GM18502 (cell line): Measurements from ENCODE around the gene PEX14.

Experiments used
- ATAC-seq: cut with Tn5 transposase; IDR thresholded peaks from one replicate; pipeline ENCODE4 v1.9.1; 2021; ENCODE audit warnings: mild to moderate bottlenecking; ENCODE audit not compliant: unreplicated experiment, poor library complexity

PEX14 gene

DNA sequence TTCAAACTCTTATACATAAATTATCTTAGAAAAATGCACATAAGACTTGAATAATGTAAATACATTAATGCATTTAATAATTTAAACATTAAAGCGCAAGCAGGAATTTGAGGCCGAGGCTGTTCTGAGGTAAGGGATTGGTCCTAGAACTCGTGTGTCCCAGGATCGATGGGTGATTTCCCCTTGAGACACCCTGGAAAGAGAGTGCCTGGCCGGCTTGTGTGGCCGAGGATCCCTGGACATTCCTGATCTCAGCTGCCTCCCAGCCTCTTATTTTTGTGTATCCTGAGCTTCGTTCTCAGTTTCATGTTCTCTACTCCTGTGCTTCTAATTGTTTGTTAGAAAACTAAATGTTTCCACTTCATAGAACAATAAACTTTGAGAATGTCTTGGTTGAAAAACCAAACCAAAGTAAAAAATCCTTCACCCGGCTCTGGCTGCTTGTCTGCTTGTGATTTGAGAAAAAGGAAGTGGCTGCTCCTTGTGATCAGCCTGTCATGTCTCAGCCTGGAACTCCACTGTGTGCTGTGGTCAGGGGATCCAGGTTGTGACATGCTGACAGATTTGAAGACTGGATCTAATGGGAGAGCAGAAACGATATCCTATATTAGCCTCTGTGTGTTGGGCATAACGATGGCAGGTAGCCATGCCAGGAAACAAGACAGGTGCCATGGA lies 40.7 kb downstream of the PEX14 start:
- no peak for ATAC-seq

DNA sequence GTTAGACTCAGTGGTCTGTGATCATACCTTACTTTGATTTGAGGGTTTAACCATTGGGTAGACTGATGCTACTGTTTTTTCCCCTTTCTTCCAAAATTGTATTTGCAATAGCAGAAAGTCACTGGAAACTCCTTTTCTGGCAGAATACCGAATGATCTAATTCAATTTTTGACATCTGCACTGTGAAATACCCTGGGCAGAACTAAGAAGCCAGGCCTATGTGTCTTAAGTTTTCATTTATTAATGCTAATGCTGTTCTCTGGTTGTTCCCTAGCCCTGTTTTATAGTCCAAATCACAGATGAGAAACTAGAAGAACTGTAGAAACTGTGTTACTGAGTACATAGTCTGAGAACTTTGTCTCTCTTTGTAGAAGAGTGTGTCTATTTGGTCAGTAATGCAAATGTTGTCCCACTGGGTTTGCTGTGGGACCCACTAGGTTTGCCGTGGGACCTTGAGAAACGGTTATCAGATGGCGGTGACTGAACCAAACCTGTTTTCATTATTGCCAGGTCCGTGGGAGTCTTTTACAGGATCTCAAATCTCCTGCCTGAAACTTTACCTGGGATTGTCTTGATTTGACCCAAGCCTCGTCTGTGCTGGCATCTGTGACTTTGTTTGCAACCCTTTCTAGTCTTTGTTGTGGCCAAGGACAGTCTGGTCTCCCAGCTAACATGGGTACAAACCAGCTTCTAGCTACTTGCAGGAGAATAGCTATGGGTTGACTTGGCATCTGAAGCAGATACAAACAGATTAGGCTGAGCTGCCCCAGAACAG lies 41.4 kb downstream of the PEX14 start:
- no peak for ATAC-seq

DNA sequence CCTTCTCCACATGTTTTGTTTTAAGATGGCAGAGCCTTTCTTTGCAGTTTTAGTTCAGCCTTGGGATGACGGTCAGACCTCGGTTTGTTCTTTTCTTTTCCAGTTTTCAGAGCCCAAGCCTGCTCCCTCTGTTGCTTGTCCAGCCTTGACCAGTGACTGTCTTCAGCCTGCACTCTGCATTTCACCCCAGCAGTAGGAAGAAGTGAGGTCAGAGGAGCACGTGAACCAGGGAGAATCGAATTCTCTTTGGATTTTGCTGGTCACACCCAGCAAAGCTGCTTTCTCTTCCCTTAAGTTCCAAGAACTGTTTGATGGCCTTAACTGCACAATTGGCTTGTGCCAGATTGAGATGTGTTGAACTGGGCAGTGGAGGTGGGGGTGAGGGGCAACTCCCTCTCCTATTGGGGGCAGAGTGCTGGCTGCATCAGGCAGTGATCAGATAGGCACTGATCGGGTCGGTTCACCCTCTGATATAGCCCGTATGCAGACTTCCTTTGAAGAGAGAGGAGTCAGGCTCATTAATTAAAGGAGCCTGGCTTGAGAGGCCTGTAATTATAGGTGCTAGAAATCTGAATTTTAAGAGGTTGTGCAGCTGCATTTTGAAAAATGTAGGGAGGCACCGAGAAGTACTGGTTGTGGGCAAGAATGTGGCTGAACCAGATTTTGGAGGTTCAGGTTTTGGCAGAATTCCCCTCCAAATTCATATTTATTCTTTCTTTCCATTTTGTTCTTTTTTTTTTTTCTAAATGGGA lies 42.4 kb downstream of the PEX14 start:
- no peak for ATAC-seq

DNA sequence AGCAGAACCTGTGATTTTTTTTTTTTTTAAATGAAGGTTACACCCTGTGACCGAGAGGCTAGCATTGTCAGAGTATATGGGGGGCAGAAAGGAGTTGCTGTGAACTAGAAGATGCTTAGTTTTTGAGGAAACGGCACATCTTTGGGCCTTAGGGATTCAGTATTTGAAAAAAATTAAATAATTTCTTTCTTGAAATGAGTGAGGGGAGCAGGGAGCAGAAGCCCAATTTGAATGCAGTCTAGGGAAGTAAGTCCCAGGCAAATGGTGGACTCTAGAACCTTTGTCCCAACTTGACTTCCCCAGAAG lies 42.9 kb downstream of the PEX14 start:
- no peak for ATAC-seq

DNA sequence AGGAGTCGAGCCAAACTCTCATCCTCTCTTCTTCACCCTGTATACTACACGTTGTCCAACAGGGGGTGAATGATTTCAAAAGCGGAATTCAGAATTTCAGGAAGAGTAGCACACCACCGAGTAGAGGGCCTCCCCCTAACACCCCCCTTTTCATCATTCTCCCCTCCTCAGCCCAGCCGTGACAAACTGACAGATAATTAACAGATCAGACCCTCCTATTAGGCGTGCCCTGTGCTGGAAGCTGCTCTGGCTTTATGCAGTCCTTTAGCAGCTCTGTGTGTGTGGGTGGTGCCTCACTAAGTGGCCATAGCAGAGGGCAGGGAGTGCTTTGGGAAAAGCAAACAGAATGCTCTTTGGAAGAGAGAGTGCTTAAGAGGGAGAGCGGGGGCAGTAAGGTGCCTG lies 44.3 kb downstream of the PEX14 start:
- no peak for ATAC-seq

DNA sequence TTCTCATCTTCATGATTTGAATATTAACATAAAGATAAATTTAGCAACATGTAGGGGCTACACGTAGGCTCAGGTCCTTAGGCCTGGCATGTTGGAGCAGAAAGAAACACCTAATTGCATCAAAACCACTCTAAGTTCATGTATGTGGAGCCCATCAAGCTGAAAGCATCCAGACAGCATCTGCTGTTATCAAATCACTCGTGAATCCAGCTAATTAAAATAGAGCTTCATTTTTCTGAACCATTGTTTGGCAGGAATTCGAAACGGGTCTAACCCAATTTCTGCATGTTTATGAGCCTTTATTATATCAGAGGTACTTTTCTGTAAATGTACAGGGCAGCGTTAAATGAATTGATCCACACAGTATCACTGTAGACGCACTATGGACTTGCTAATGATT lies 45.7 kb downstream of the PEX14 start:
- no peak for ATAC-seq

DNA sequence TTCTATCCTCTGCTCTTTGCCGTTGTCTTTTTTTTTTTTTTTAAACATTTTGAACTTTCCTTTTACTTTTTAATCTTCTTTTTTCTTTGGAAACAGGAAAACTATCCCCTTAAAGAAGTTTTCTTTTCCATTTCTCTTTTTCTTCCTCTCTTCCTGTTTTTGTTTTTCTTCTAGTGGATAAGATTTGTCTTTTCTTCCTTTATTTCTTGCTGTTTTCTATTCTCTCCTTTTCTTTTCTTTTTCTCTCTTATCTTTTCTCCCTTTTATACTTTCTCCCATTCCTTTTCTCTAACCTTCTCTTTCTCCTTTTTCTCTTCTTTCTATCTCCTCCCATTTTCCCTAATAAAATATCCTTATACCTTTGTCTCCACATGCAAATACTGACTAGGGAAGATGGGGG lies 46.2 kb downstream of the PEX14 start:
- ATAC-seq, result no peak

DNA sequence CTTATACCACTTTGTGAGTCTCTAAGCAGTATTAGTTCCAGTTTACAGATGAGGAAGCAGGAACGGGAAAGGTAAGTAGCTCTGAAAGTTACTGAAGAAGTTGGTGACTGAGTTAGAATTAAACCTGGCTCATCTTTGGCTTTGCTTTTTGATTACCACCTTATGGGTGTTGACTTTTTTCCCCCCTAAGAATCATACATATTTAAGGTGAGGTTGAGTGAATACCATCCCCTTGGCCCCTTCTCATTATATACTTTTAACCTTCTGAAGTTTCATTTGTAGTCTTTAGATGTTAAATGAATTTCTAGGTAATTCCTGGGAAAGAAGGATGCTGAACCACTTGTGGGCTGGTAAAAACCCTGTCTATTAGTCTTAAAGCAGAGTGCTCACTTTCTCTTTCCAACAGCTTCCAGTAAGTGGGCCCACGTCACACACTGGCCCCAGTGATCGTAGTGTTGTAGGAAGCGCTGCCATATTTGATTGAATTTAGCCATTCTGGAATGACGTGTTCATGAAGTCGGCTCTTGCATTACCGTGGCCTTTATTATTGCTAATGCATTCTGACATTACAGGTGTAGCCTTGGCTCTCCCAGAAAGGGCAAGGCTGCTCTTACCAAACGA lies 46.9 kb downstream of the PEX14 start:
- no peak for ATAC-seq

DNA sequence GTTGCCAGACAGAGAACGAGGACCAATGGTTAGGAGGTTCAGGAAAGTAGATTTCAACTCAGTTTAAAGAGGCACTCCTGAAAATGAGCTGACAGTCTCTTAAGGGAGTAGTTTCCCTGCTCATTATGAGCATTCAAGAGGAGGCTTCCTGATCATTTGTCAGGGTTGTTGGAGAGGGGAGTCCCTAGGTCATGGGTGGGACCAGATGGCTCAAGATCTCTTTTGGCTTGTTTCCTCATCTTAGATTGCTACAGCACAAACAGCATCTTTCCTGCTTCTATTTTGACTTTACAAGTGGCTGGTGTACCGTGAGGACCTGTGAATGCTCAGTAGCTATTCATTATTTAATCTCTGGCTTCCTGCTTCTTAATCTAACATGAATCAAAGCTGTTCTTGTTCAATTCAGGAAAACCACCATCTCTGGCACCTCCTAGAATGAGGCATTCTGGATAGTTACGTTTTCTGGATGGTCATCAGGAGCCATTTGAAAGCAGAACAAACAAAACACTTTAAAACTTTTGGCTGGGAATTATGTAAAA lies 47.6 kb downstream of the PEX14 start:
- ATAC-seq, result no peak

DNA sequence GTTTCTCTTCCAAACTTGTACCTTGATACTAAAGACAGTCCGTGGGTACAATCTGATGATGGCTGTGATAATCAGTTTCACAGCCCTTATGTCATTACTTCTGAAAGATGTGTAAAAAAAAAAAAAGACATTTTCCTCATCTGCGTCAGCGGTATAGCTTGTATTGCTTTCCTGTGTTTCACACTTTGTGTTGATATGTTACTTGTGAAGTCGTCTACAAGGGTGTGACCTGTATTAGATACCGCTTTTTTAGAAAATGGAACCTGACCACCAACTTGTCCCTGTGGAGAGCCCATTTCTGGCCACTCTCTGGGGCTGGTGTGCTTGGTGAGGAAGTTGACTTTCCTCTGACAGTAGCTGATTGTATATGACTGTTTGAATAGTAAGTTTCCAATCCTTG lies 50.5 kb downstream of the PEX14 start:
- ATAC-seq, result no peak

DNA sequence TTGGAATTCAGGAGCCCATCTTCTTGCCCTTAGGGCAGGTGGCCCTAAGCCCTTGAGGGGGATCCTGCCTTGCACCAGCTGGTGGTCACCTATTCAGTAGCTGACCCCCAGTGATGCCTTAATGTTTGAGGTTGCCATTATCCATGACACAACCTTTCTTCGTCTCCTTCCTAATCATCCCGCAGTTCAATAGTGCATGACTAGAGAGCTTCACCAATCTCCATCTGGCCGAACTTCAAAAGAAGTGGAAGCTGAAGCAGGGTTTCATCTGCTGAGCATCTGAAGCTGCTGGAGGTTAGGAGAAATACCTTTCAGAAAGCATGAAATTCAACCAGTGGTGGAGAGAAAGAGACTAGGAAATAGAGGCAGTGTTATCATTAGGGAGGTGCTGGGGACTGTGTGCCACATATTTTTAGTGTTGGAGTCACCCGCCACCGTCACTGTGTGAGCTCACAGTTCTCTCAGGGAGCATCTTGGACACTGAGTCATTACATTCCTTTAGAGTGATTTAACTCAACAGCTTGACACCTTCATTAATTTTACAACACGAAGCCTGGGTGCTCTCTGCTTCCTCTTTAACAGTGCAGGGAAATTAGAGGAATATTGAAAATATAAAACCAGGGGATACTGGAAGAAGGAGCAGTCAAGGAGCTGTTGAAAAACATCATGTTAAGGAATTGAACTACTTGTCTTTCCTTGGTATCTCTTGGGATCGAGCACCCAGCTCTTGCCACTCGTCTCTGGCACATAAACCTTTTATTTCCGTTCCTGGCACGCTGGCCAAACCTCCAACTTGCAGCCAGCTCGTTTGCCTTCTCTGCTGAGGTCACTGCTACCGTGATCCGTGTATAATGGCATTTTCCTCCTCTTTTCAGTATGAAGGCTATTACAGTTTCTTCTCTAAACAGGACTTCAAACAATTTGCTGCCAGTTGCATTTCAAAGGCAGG lies 53.6 kb downstream of the PEX14 start:
- no peak for ATAC-seq

DNA sequence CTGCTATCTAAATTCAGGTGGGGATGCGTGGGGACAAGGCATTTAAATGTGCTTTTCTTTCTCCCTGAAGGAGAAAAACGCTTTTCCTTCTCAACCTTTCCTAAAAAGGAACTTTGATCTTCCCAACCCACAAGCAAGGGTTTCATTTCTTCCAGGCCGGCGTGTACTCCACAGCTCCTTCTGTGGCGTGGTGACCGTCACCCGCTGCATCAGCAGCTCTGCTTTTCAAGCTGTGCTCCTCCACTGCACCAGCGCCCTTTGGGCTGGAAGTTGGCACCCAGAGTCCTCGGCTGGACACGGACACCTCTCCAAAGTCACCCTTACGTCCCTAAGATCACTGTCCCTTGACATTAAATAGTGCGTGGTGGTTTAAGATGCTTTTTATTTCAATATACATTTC lies 54.3 kb downstream of the PEX14 start:
- no peak for ATAC-seq

DNA sequence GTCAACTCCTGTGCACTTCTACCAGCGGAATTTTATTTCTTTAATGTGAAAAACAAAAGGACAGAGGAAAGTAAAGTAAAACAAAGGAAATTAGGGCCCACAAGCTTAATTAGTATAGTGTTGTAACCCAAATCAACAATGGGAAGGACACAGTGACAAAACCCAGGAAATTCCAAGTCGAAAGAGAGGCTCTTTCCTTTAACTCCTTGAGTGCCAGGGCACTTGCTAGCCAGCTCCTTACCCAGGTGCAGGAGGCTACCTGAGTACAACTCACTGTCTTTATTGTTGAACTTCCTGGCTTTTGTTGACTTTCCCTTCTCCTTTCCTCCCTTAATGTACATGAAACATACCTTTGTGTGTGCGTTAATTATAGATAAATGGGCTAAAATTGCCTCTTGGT lies 55.0 kb downstream of the PEX14 start:
- no peak for ATAC-seq

DNA sequence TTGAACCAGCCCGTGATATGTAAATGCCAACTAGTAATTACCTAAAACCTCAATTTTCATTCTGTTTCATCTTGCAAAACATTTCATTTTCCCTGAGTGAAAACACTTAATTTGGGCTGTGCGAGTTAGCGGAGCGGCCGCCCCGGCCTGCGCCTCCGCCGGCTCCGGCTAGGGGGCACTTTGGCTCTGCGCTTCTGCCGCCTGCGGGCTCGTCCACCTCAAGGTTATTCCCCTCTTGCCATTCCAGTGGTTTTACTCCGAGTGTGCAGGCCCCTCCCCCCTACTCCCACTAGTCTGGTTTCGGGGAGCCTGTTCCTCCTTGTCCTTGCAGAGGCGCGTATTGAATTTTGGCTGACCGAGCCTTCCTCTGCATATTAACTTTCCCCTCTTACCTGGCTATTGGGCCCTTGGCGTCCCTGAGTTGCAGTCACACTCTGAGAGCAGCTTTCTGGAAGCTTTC lies 55.6 kb downstream of the PEX14 start:
- ATAC-seq, result no peak

DNA sequence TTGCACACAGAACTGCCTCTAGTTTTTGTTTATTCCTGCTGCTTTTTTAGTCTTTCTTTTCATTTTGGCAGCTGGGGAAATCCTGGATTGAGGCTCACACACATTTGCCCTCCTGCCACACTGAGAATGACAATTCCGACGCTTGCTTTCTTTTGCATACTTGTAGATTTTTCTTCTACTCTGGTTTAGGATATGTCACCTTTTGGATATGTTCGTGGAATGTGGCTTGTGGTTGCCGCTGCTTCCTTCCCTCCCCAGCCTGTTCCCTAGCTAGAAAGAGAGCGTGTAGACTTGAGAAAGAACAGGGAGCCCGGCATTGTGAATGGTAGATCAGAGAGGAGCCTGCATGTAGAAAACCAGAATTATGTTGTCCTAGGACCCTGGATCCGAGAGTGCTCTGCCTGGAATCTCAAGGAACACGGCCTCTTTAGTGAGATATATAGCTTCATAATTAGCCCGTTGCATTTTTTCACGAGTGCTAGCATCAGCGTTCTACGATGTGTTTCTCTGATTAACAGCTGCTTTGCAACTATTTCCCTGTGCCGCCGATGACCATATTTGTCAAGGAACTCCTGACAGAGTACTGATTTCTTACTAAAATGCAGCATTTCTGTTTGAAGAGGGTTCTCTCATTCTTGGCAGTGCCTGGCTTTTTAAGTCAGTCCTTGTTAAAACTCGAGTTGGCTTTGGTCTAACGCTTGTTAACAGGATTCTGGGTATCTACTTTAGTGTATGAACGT lies 56.2 kb downstream of the PEX14 start:
- no peak for ATAC-seq

DNA sequence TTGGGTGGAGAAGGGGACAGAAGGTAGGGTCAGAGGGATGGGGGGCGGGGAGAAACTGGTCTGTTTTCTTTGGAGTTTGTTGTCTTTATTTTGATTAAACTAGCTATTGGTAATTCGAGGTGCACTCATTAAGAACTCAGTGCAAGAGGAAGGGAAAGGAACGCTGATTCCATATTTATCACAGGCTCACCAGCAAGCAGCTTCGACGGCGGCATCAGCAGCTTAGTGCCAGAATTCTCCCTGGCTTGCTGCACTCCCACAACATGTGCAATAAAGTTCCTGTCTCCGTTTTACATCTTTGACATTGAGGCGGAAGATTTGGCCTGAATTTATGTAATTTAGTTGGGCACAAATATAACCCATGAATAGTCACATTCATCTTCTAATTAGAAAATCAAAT lies 57.6 kb downstream of the PEX14 start:
- no peak for ATAC-seq

DNA sequence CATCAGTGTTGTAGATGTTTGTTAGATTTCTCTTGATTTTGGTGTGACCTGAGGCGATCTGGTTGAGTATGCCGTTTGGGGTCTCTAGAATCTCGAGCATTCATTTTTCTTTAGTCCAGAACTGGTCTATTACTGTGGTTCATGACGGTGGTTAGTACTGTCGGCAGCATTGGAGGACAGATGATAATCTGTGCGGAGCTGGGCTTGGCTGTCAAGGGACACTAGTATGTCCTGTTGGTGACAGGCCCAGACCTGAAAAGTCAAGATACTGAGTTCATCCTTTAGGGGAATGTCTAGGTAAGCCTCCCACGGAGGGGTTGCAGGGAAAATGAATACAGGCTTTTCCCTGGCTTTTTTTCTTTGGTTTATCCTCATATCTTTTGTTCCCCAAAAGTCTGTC lies 59.8 kb downstream of the PEX14 start:
- ATAC-seq, result no peak

DNA sequence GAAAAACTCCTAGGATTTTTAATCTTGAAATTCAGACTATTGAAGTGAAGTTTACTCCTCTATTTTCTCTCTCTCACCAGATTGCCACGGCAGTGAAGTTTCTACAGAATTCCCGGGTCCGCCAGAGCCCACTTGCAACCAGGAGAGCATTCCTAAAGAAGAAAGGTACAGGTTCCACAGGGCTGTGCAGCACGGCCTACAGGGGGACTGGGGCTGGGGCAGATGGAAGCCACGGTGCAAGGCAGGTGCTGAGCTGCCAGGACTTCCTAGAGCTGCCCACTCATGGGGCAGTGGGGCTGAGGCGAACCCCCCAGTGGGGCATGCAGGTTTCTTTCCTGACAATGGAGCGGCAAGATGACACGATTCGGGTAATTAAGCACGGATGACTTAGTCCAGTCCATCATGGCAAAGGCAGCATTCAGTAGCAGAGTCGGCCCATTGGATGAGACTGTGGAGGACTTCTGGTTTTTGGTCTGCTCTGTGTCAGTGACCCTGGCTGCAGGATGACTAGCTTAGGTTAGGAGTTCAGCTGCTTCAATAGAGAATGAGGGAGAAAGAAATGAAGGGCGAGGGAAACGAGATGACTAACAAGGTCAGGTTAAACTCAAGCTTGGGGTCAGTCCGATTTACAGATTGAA lies 61.5 kb downstream of the PEX14 start:
- ATAC-seq, result no peak
